ENCODE results near the gene RGS3. TPM values are rescaled to one million over a fixed set of nuclear protein-coding genes. Genes with fewer than 3 reads are reported as not detected.

Gene RGS3
- polyA plus RNA-seq, 1 experiment, result 41.0 TPM

DNA sequence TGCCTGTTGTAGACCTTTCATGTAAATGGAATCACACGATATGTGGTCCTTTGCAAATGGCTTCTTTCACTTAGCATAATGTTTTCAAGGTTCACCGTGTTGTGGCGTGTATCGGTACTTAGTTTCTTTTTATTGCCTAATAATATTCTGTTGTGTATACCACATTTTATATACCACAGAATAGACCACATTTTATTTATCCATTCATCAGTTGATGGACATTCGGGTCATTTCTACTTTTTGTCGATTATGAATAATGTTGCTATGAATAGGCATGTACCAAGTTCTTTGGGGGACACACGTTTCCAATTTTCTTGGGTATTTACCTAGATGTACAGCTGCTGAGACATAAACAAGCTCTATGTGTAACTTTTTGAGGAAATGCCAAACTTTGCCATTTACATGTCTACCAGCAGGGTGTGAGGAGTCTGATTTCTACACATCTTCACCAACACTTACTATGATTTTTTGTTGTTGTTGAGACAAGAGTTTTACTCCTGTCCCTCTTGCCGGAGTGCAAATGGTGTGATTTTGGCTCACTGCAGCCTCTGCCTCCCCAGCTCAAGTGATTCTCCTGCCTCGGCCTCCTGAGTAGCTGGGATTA, 144.7 kb downstream of the RGS3 start:
- POLR2A ChIA-PET, result interaction anchor here (0.6 kb wide), 1 partner anchor 13 kb away, joined by 3 read pairs; no protein-coding TSS in a partner anchor
- DNase-seq (ENCODE audit: low read depth, low spot score), result no peak
- H3K9me3 ChIP-seq (ENCODE audit: control insufficient read depth, insufficient read depth, low read length), result no peaks in the 10 kb centered on the region
- no peak overlapping the region for H3K4me3 ChIP-seq (ENCODE audit: low read depth, low read length)
- TF ChIP-seq, protein P1, sequence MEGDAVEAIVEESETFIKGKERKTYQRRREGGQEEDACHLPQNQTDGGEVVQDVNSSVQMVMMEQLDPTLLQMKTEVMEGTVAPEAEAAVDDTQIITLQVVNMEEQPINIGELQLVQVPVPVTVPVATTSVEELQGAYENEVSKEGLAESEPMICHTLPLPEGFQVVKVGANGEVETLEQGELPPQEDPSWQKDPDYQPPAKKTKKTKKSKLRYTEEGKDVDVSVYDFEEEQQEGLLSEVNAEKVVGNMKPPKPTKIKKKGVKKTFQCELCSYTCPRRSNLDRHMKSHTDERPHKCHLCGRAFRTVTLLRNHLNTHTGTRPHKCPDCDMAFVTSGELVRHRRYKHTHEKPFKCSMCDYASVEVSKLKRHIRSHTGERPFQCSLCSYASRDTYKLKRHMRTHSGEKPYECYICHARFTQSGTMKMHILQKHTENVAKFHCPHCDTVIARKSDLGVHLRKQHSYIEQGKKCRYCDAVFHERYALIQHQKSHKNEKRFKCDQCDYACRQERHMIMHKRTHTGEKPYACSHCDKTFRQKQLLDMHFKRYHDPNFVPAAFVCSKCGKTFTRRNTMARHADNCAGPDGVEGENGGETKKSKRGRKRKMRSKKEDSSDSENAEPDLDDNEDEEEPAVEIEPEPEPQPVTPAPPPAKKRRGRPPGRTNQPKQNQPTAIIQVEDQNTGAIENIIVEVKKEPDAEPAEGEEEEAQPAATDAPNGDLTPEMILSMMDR (IDR thresholded peaks at IDR 0.05; ENCODE audit: low read depth, low read length), result peak; percentile 38; the same call in 1 of the 2 replicates
- no peaks in the 10 kb centered on the region for H3K27me3 ChIP-seq (ENCODE audit: control insufficient read depth, insufficient read depth, low read length)
- CTCF ChIA-PET, result interaction anchor here (2.7 kb wide), 1 partner anchor 47 kb away, joined by 13 read pairs; no protein-coding TSS in a partner anchor
- no peak overlapping the region for H3K27ac ChIP-seq (ENCODE audit: low read depth, low read length)

DNA sequence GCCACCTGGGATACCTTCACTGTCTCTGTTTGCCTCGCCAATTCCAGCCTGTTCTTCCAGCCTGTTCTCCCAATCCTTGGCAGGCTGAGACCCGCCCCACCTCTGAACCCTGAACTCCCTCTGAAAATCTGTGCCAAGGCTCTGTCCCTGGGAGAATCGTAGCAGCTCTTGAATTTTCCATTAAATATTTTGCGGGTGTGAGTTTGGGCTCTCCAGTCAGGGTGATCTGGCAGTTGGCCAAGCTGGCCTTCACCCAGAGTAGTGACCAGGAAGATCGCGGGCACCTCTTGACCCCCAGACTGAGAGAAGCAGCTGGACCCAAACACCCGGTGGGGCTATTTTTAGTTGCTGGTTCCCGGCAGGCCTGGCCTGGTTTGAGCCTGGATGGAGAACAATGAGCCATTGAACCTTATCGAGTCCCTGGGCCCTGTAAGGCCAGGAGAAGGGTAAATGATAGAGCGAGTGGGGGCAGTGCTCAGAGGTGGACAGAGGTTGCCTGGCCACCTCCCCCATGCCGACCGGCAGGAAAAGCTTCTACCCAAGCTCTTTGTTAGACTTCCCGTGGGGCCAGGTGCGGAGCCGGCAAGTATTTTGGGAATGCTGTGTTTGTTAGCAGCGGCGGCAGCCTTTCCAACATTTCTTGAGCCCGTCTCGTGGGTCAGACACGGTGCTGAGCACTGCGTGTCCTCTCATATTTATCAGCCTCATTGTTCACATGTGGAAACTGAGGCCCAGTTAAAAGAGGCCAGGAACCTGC, 146.2 kb downstream of the RGS3 start:
- Histone ChIP-seq H3K4me3 (ENCODE audit: low read depth, low read length) (no peak overlapping the region), H3K9me3 (ENCODE audit: control insufficient read depth, insufficient read depth, low read length) (no peaks in the 10 kb centered on the region), H3K27ac (ENCODE audit: low read depth, low read length) (no peak overlapping the region), H3K27me3 (ENCODE audit: control insufficient read depth, insufficient read depth, low read length) (no peaks in the 10 kb centered on the region)
- DNase-seq (ENCODE audit: low read depth, low spot score), result no peak
- TF ChIP-seq, protein P1 (IDR thresholded peaks at IDR 0.05; ENCODE audit: low read depth, low read length), result no peak
- CTCF ChIA-PET, result no interaction called here
- POLR2A ChIA-PET, result no interaction called here

DNA sequence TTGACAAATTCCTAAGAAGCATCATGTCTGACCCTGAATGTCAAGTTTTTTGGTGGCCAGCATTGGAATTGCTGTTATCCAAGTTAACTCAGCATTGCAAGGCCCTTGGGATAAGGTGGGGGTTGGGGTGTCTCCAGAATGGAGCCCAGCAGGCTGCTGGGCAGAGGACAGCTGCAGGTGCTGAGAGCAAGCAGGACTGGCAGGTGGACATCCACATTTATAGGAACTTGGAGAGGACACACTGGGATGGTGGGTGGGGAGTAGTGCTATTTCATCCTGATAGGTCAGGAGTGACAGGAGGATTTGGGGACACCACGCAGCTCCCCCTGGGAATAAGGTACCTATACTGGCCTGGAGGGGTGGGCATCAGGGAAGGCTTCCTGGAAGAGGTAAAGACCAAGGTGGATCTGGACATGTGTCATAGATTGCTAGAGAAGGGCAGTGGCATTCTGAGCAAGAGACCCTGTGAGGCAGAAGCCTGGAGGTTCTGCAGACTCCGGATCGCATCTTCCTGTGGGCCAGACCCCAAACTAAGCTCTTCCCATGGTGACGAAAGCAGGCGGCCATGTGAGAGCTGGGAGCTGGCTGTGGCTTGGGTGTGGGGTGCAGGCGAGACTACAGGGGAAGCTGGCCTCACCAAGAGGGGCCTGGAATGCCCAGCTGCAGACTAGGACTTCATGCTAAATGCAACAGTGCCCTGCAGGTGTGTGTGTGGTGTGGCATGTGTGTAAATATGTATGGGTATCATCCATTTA, 148.1 kb downstream of the RGS3 start:
- Histone ChIP-seq H3K27me3 (ENCODE audit: control insufficient read depth, insufficient read depth, low read length) (no peaks in the 10 kb centered on the region), H3K4me3 (ENCODE audit: low read depth, low read length) (no peak overlapping the region), H3K27ac (ENCODE audit: low read depth, low read length) (no peak overlapping the region), H3K9me3 (ENCODE audit: control insufficient read depth, insufficient read depth, low read length) (no peaks in the 10 kb centered on the region)
- CTCF ChIA-PET, result no interaction called here
- DNase-seq (ENCODE audit: low read depth, low spot score), result no peak
- TF ChIP-seq, protein P1 (IDR thresholded peaks at IDR 0.05; ENCODE audit: low read depth, low read length), result no peak
- POLR2A ChIA-PET, result no interaction called here

DNA sequence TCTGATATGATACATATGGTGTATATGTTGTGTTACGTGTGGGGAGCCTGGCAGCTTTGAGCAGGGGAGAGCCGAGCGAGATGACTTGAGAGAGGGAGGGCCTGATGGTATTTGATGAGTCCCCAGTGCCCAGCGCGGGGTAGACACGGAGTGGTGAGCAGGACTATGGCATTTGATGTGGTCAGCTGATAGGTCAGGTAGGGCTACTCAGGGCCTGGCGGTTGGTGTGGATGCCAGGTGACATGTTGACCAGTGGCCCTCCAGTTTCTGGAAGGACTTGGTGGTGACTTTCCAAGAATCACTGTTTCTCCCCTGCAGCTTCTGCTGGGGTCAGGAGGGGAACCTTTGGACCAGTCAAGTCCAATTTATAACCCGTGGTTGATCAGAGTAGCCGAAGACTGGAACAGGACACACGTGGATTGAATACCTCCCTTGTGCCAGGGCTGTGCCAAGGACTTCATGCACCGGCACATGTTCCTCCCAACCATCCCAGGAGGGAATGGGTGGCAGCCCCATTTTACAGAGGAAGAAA, 148.8 kb downstream of the RGS3 start:
- no peaks in the 10 kb centered on the region for H3K9me3 ChIP-seq (ENCODE audit: control insufficient read depth, insufficient read depth, low read length)
- TF ChIP-seq, protein P1 (IDR thresholded peaks at IDR 0.05; ENCODE audit: low read depth, low read length), result no peak
- H3K27ac ChIP-seq (ENCODE audit: low read depth, low read length), result no peak overlapping the region
- H3K4me3 ChIP-seq (ENCODE audit: low read depth, low read length), result no peak overlapping the region
- H3K27me3 ChIP-seq (ENCODE audit: control insufficient read depth, insufficient read depth, low read length), result no peaks in the 10 kb centered on the region
- POLR2A ChIA-PET, result no interaction called here
- CTCF ChIA-PET, result interaction anchor here (0.8 kb wide), 1 partner anchor 11 kb away, joined by 3 read pairs; no protein-coding TSS in a partner anchor
- DNase-seq (ENCODE audit: low read depth, low spot score), result no peak
